Mesenchymal stem cell (in vitro differentiated cells and primary cell): Measurements from ENCODE around the gene CBX2.

ENCODE experiments used
- DNase-seq: peaks from one replicate; pipeline ENCODE4 v3.0.0-alpha.2; 2013
- H2AFZ ChIP-seq: one replicate; pipeline ENCODE4 v1.6.1; 2013; ENCODE audit warnings: low read depth, mild to moderate bottlenecking, control low read depth, inconsistent platforms, low read length, moderate library complexity
- H2AK5ac ChIP-seq: 2 replicates; pipeline ENCODE4 v1.6.1; 2013; ENCODE audit warnings: low read length, moderate library complexity, mild to moderate bottlenecking, inconsistent platforms; ENCODE audit not compliant: severe bottlenecking
- H2BK120ac ChIP-seq: one replicate; pipeline ENCODE4 v1.6.1; 2013; ENCODE audit warnings: low read depth, mild to moderate bottlenecking, inconsistent platforms, low read length, moderate library complexity
- H2BK12ac ChIP-seq, 2 experiments: one replicate each; pipeline ENCODE4 v1.6.1; 2013; ENCODE audit warnings: inconsistent platforms in 2 of 2, low read length in 2 of 2, mild to moderate bottlenecking in 2 of 2, moderate library complexity in 2 of 2, control low read depth in 1 of 2
- H2BK15ac ChIP-seq: one replicate; pipeline ENCODE4 v1.6.1; 2013; ENCODE audit warnings: mild to moderate bottlenecking, low read depth, inconsistent platforms; ENCODE audit not compliant: poor library complexity, severe bottlenecking
- H2BK5ac ChIP-seq: 2 replicates; pipeline ENCODE4 v1.6.1; 2013; ENCODE audit warnings: low read depth, mild to moderate bottlenecking, low read length, control low read depth, inconsistent platforms; ENCODE audit not compliant: poor library complexity, severe bottlenecking
- H3K14ac ChIP-seq, 2 experiments: one replicate each; pipeline ENCODE4 v1.6.1; 2013; ENCODE audit warnings: inconsistent platforms in 2 of 2, low read length in 2 of 2, control low read depth in 1 of 2, mild to moderate bottlenecking in 1 of 2, moderate library complexity in 1 of 2
- H3K18ac ChIP-seq, 2 experiments: one replicate each; pipeline ENCODE4 v1.6.1; 2013; ENCODE audit warnings: inconsistent platforms in 2 of 2, low read length in 2 of 2, control low read depth in 1 of 2, low read depth in 1 of 2, mild to moderate bottlenecking in 1 of 2
- H3K23ac ChIP-seq, 2 experiments: one replicate each; pipeline ENCODE4 v1.6.1; 2013; ENCODE audit warnings: inconsistent platforms in 2 of 2, low read length in 2 of 2, mild to moderate bottlenecking in 2 of 2, moderate library complexity in 2 of 2, control low read depth in 1 of 2
- H3K27ac ChIP-seq: 2 replicates; pipeline ENCODE4 v1.5.1; 2013; ENCODE audit warnings: mild to moderate bottlenecking, moderate library complexity, low read length, control low read depth, inconsistent platforms; ENCODE audit not compliant: poor library complexity, severe bottlenecking
- H3K27me3 ChIP-seq, 2 experiments: 2 replicates each; pipeline versions ENCODE4 v1.6.1 to v1.7.0; 2013; ENCODE audit warnings: low read length in 2 of 2, mild to moderate bottlenecking in 2 of 2, moderate library complexity in 2 of 2, control low read depth in 1 of 2, inconsistent platforms in 1 of 2; ENCODE audit not compliant: control insufficient read depth in 1 of 2, insufficient read depth in 1 of 2
- H3K36me3 ChIP-seq, 2 experiments: 2 replicates each; pipeline versions ENCODE4 v1.6.1 to v1.7.0; 2013; ENCODE audit warnings: low read length in 2 of 2, control low read depth in 1 of 2, inconsistent platforms in 1 of 2, low read depth in 1 of 2, mild to moderate bottlenecking in 1 of 2; ENCODE audit not compliant: insufficient read depth in 2 of 2, control insufficient read depth in 1 of 2
- H3K4ac ChIP-seq, 2 experiments: one replicate each; pipeline ENCODE4 v1.6.1; 2013; ENCODE audit warnings: inconsistent platforms in 2 of 2, low read length in 2 of 2, mild to moderate bottlenecking in 2 of 2, moderate library complexity in 2 of 2, control low read depth in 1 of 2, low read depth in 1 of 2
- H3K4me1 ChIP-seq: 2 replicates; pipeline ENCODE4 v1.6.1; 2013; ENCODE audit warnings: low read depth, low read length, control low read depth; ENCODE audit not compliant: control insufficient read depth, insufficient read depth
- H3K4me2 ChIP-seq: 2 replicates; pipeline ENCODE4 v1.6.1; 2013; ENCODE audit warnings: low read length, mild to moderate bottlenecking, inconsistent platforms; ENCODE audit not compliant: poor library complexity, severe bottlenecking
- H3K4me3 ChIP-seq, 2 experiments: 2 replicates each; pipeline versions ENCODE4 v1.5.1 to v1.7.0; 2013; ENCODE audit warnings: low read length in 2 of 2, mild to moderate bottlenecking in 2 of 2, control low read depth in 1 of 2, low read depth in 1 of 2; ENCODE audit not compliant: insufficient read depth in 1 of 2
- H3K79me1 ChIP-seq: replicated peaks from 2 replicates; pipeline ENCODE4 v1.6.1; 2013; ENCODE audit warnings: mild to moderate bottlenecking, control low read depth, low read length, inconsistent platforms; ENCODE audit not compliant: poor library complexity, severe bottlenecking
- H3K9ac ChIP-seq: 2 replicates; pipeline ENCODE4 v1.7.0; 2013; ENCODE audit warnings: mild to moderate bottlenecking, low read length, moderate library complexity
- H3K9me3 ChIP-seq: 2 replicates; pipeline ENCODE4 v1.7.0; 2013; ENCODE audit warnings: mild to moderate bottlenecking, low read length; ENCODE audit not compliant: control insufficient read depth
- H4K8ac ChIP-seq: one replicate; pipeline ENCODE4 v1.6.1; 2013; ENCODE audit warnings: inconsistent platforms, mild to moderate bottlenecking, low read length, moderate library complexity
- H4K91ac ChIP-seq: one replicate; pipeline ENCODE4 v1.6.1; 2013; ENCODE audit warnings: mild to moderate bottlenecking, low read length, inconsistent platforms
- WGBS: methylation state at CpG from one replicate; pipeline ENCODE4 v1.1.7; 2013; ENCODE audit warnings: mixed read lengths; 5-methylcytosine and 5-hydroxymethylcytosine counted together

CBX2 gene

GRCh38 chr17:79738643-79739042, 39.3 kb upstream of the CBX2 start:
- Histone ChIP-seq H2AK5ac (no peak overlapping the region), H3K4ac (no peak overlapping the region), H3K18ac (no peak overlapping the region), H3K27ac (no peak overlapping the region), H3K4me1 (peaks cover 32% of the 10 kb centered on the region), H2BK120ac (no peak overlapping the region), H2BK5ac (no peak overlapping the region), H3K36me3 (no peaks in the 10 kb centered on the region), H4K8ac (no peak overlapping the region), H4K91ac (no peak overlapping the region), H2AFZ (no peak overlapping the region), H2BK15ac (no peak overlapping the region), H3K4me3 (no peak overlapping the region), H3K9me3 (no peaks in the 10 kb centered on the region), H3K79me1 (no peaks in the 10 kb centered on the region), H3K23ac (no peak overlapping the region), H2BK12ac (no peak overlapping the region), H3K9ac (no peak overlapping the region), H3K27me3 (peaks cover 35 to 69% of the 10 kb centered on the region in 2 experiments), H3K4me2 (no peak overlapping the region), H3K14ac (no peak overlapping the region)
- DNase-seq, result no peak
- 91% methylated on average over 14 of the region's 14 CpGs for WGBS

DNA sequence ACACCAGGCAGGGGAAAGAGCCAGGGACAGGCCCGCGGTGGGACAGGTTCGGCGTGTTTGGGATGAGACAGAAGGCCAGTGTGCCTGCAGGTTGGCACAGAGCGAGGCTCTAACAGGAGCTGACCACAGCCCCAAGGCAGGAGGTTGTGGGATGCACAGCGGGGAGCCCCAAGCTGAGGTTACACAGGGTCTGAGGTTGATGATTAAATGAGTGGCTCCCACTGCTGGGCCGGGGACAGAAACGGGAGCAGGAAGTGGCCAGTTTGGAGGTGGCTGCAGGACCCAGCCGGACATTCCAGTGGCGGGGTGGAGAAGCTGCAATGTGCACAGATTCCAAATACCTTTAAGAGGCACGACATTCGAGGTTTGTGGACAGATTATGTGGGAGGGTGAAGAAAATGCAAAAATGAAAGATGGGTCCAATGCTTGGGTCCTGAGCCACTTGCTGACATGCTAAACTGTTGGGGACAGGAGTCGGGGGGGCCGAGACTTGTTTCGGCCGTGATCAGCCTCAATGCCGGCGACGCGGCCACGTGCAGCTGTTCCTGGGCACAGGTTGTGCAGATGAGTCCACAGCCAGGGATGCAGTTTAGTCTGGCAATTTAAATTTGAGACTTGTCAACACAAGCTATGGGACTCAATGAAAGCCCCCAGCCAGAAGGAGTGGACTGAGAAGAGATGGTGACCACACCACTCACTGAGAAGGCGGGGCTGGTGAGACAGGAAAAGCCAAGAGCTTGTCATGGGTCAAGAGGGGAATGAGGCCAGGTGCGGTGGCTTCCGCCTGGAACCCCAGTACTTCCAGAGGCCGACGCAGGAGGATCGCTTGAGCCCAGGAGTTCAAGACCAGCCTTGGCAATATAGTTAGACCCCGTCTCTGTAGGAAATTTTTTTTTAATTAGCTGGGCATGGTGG, 38.5 kb upstream of the CBX2 start:
- Histone ChIP-seq H3K18ac (no peak overlapping the region), H3K23ac (no peak overlapping the region), H3K79me1 (no peaks in the 10 kb centered on the region), H4K91ac (no peak overlapping the region), H3K14ac (no peak overlapping the region), H2AK5ac (no peak overlapping the region), H3K27me3 (peaks cover 39 to 75% of the 10 kb centered on the region in 2 experiments), H3K36me3 (no peaks in the 10 kb centered on the region), H3K4me3 (no peak overlapping the region), H2BK12ac (no peak overlapping the region), H3K4me1 (peaks cover 31% of the 10 kb centered on the region), H2BK15ac (no peak overlapping the region), H4K8ac (no peak overlapping the region), H2BK5ac (no peak overlapping the region), H3K9ac (no peak overlapping the region), H3K4ac (no peak overlapping the region), H2AFZ (no peak overlapping the region), H3K9me3 (no peaks in the 10 kb centered on the region), H2BK120ac (no peak overlapping the region), H3K4me2 (peak overlapping the region; percentile 19), H3K27ac (no peak overlapping the region)
- WGBS, result 86% methylated on average over 28 of the region's 28 CpGs
- no peak for DNase-seq

- Histone ChIP-seq H2AK5ac (no peak overlapping the region), H3K18ac (no peak overlapping the region), H4K8ac (no peak overlapping the region), H4K91ac (no peak overlapping the region), H2BK15ac (no peak overlapping the region), H3K36me3 (no peaks in the 10 kb centered on the region), H3K27ac (no peak overlapping the region), H3K4me1 (peaks cover 31% of the 10 kb centered on the region), H2BK5ac (no peak overlapping the region), H3K79me1 (no peaks in the 10 kb centered on the region), H2AFZ (no peak overlapping the region), H3K9me3 (no peaks in the 10 kb centered on the region), H3K27me3 (peaks cover 47 to 84% of the 10 kb centered on the region in 2 experiments), H3K4me3 (no peak overlapping the region), H3K14ac (no peak overlapping the region), H3K9ac (no peak overlapping the region), H3K4ac (no peak overlapping the region), H3K23ac (no peak overlapping the region), H2BK120ac (no peak overlapping the region), H3K4me2 (no peak overlapping the region), H2BK12ac (no peak overlapping the region)
- 76% methylated on average over 8 of the region's 8 CpGs for WGBS
- peak; percentile 17 for DNase-seq
Measured at GRCh38 chr17:79740413-79740812, 37.5 kb upstream of the CBX2 start.

DNA sequence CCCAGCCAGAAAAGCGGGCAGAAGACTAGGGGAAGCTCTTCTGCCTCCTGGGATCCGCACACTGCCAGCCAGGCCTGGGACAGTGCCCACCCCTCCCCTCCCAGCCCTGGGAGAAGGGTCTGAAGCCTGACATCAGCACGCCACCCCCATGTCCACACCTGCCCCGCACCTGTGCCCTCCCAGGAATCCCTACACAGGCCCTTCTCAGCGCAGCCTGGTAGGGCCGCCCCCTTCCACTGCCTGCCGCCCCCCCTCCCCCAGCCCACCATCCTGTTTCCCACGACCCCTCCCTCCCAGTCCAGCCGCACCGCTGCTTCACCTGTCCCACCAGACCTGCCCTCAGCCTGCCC, 36.6 kb upstream of the CBX2 start:
- Histone ChIP-seq H2BK15ac (no peak overlapping the region), H3K4me2 (peak overlapping the region; percentile 5), H3K18ac (no peak overlapping the region), H3K27ac (no peak overlapping the region), H4K91ac (no peak overlapping the region), H2AFZ (no peak overlapping the region), H3K4me3 (no peak overlapping the region), H3K23ac (peak overlapping the region in 1 of 2 experiments; percentile 74), H3K27me3 (peaks cover 55 to 89% of the 10 kb centered on the region in 2 experiments), H3K79me1 (no peaks in the 10 kb centered on the region), H2BK12ac (no peak overlapping the region), H3K14ac (no peak overlapping the region), H3K36me3 (no peaks in the 10 kb centered on the region), H3K4ac (no peak overlapping the region), H2BK120ac (no peak overlapping the region), H3K4me1 (peaks cover 31% of the 10 kb centered on the region), H2BK5ac (no peak overlapping the region), H3K9me3 (no peaks in the 10 kb centered on the region), H2AK5ac (no peak overlapping the region), H4K8ac (no peak overlapping the region), H3K9ac (no peak overlapping the region)
- WGBS, result 23% methylated on average over 10 of the region's 10 CpGs
- no peak for DNase-seq
